H9 (cell line): ENCODE results near the gene ICE1. TPM values are rescaled to one million over a fixed set of nuclear protein-coding genes. Genes with fewer than 3 reads are reported as not detected.

Experiments used
- DNase-seq: peaks from one replicate; pipeline ENCODE4 v3.0.0-alpha.2; 2017
- H2AFZ ChIP-seq: one replicate; pipeline ENCODE4 v1.6.1; 2013; ENCODE audit warnings: mild to moderate bottlenecking, low read length, control low read depth, moderate library complexity
- H2AK5ac ChIP-seq: 2 replicates; pipeline ENCODE4 v1.6.1; 2013; ENCODE audit warnings: low read length, control low read depth, mixed read lengths; ENCODE audit not compliant: insufficient read length
- H2BK120ac ChIP-seq: one replicate; pipeline ENCODE4 v1.6.1; 2013; ENCODE audit warnings: low read depth, mild to moderate bottlenecking, low read length, control low read depth, inconsistent platforms; ENCODE audit not compliant: poor library complexity, severe bottlenecking
- H2BK12ac ChIP-seq: 2 replicates; pipeline ENCODE4 v1.6.1; 2013; ENCODE audit warnings: low read length, control low read depth, mixed read lengths, low read depth; ENCODE audit not compliant: insufficient read length
- H2BK15ac ChIP-seq: 2 replicates; pipeline ENCODE4 v1.6.1; 2013; ENCODE audit warnings: low read depth, low read length, control low read depth
- H2BK20ac ChIP-seq: one replicate; pipeline ENCODE4 v1.6.1; 2013; ENCODE audit warnings: low read depth, mild to moderate bottlenecking, low read length, control low read depth, inconsistent platforms; ENCODE audit not compliant: poor library complexity, severe bottlenecking
- H2BK5ac ChIP-seq: 2 replicates; pipeline ENCODE4 v1.6.1; 2013; ENCODE audit warnings: low read length, control low read depth, mixed read lengths; ENCODE audit not compliant: insufficient read length
- H3K14ac ChIP-seq: 2 replicates; pipeline ENCODE4 v1.6.1; 2013; ENCODE audit warnings: low read length, control low read depth; ENCODE audit not compliant: insufficient read depth
- H3K18ac ChIP-seq: 2 replicates; pipeline ENCODE4 v1.6.1; 2013; ENCODE audit warnings: low read depth, mild to moderate bottlenecking, mixed read lengths, low read length, control low read depth; ENCODE audit not compliant: insufficient read length
- H3K23ac ChIP-seq: 2 replicates; pipeline ENCODE4 v1.6.1; 2013; ENCODE audit warnings: low read length, control low read depth, mixed read lengths, low read depth; ENCODE audit not compliant: insufficient read length
- H3K23me2 ChIP-seq: 2 replicates; pipeline ENCODE4 v1.6.1; 2013; ENCODE audit warnings: low read depth, mild to moderate bottlenecking, mixed read lengths, low read length, control low read depth; ENCODE audit not compliant: insufficient read length, poor library complexity, severe bottlenecking
- H3K27ac ChIP-seq: 2 replicates; pipeline ENCODE4 v1.5.1; 2013; ENCODE audit warnings: low read length, control low read depth, mixed read lengths, low read depth; ENCODE audit not compliant: insufficient read length
- H3K27me3 ChIP-seq: 2 replicates; pipeline ENCODE4 v1.6.1; 2013; ENCODE audit warnings: low read length, control low read depth, inconsistent platforms; ENCODE audit not compliant: insufficient read depth
- H3K4ac ChIP-seq: 2 replicates; pipeline ENCODE4 v1.6.1; 2013; ENCODE audit warnings: low read depth, mild to moderate bottlenecking, control low read depth, inconsistent platforms, low read length, moderate library complexity
- H3K4me1 ChIP-seq: 2 replicates; pipeline ENCODE4 v1.6.1; 2013; ENCODE audit warnings: low read length, control low read depth, inconsistent platforms; ENCODE audit not compliant: insufficient read depth
- H3K4me2 ChIP-seq: 2 replicates; pipeline ENCODE4 v1.6.1; 2013; ENCODE audit warnings: low read length, control low read depth, mixed read lengths; ENCODE audit not compliant: insufficient read length, insufficient read depth
- H3K56ac ChIP-seq: 2 replicates; pipeline ENCODE4 v1.6.1; 2013; ENCODE audit warnings: low read depth, mild to moderate bottlenecking, mixed read lengths, low read length, control low read depth; ENCODE audit not compliant: insufficient read length
- H3K79me1 ChIP-seq: 2 replicates; pipeline ENCODE4 v1.6.1; 2013; ENCODE audit warnings: low read depth, mild to moderate bottlenecking, moderate library complexity, low read length, control low read depth, inconsistent platforms; ENCODE audit not compliant: insufficient read depth, poor library complexity, severe bottlenecking
- H3K79me2 ChIP-seq: 2 replicates; pipeline ENCODE4 v1.6.1; 2013; ENCODE audit warnings: low read length, control low read depth, inconsistent platforms; ENCODE audit not compliant: insufficient read depth
- H3K9ac ChIP-seq: 2 replicates; pipeline ENCODE4 v1.6.1; 2013; ENCODE audit warnings: low read length, control low read depth, mixed read lengths; ENCODE audit not compliant: insufficient read length; ENCODE audit errors: extremely low read depth
- H3K9me3 ChIP-seq: one replicate; pipeline ENCODE4 v1.6.1; 2013; ENCODE audit warnings: low read depth, low read length, inconsistent platforms; ENCODE audit not compliant: control insufficient read depth
- H3T11ph ChIP-seq: one replicate; pipeline ENCODE4 v1.6.1; 2013; ENCODE audit warnings: mild to moderate bottlenecking, low read length, control low read depth, inconsistent platforms
- H4K20me1 ChIP-seq: one replicate; pipeline ENCODE4 v1.6.1; 2013; ENCODE audit not compliant: control insufficient read depth, insufficient read length, insufficient read depth
- H4K5ac ChIP-seq: 2 replicates; pipeline ENCODE4 v1.6.1; 2013; ENCODE audit warnings: low read depth, mild to moderate bottlenecking, mixed read lengths, low read length, control low read depth; ENCODE audit not compliant: insufficient read length
- H4K8ac ChIP-seq: replicated peaks from 2 replicates; pipeline ENCODE4 v1.6.1; 2013; ENCODE audit warnings: low read length, control low read depth, mixed read lengths, low read depth; ENCODE audit not compliant: insufficient read length
- H4K91ac ChIP-seq: 2 replicates; pipeline ENCODE4 v1.6.1; 2013; ENCODE audit warnings: low read depth, mild to moderate bottlenecking, moderate library complexity, mixed read lengths, low read length, control low read depth; ENCODE audit not compliant: insufficient read length
- H3K27ac Mint-ChIP-seq, 3 experiments: 2 replicates in 2 of 3; 3 replicates in 1 of 3; pipeline ENCODE4 v1.8.0; 2020 to 2021; ENCODE audit warnings: mixed read lengths in 3 of 3, mild to moderate bottlenecking in 1 of 3, moderate library complexity in 1 of 3
- H3K27me3 Mint-ChIP-seq: 2 replicates; pipeline ENCODE4 v1.8.0; 2021; ENCODE audit warnings: low read depth, mild to moderate bottlenecking, moderate library complexity, mixed read lengths
- H3K36me3 Mint-ChIP-seq, 3 experiments: 2 replicates in 2 of 3; 3 replicates in 1 of 3; pipeline ENCODE4 v1.8.0; 2020 to 2021; ENCODE audit warnings: low read depth in 3 of 3, mixed read lengths in 3 of 3; ENCODE audit not compliant: insufficient read depth in 1 of 3
- H3K4me1 Mint-ChIP-seq, 2 experiments: 2 replicates each; pipeline ENCODE4 v1.8.0; 2020; ENCODE audit warnings: mixed read lengths in 2 of 2
- H3K4me3 Mint-ChIP-seq, 2 experiments: 2 replicates in 1 of 2; 3 replicates in 1 of 2; pipeline ENCODE4 v1.8.0; 2020 to 2021; ENCODE audit warnings: mild to moderate bottlenecking in 2 of 2, mixed read lengths in 2 of 2, moderate library complexity in 1 of 2
- H3K9me3 Mint-ChIP-seq, 2 experiments: 2 replicates in 1 of 2; 3 replicates in 1 of 2; pipeline ENCODE4 v1.8.0; 2020; ENCODE audit warnings: mild to moderate bottlenecking in 2 of 2, mixed read lengths in 2 of 2, moderate library complexity in 1 of 2
- CTCF ChIP-seq: fragments of 200-600 bp; sonication (generic); conservative IDR thresholded peaks from 3 replicates; pipeline ENCODE4 v1.8.0; 2021; ENCODE audit warnings: antibody characterized with exemption, mild to moderate bottlenecking
- WGBS: extraction: QIAGEN DNeasy Blood & Tissue Kit; methylation state at CpG from one replicate; pipeline ENCODE4 v1.1.7; 2013; ENCODE audit warnings: missing lambda C conversion rate, low lambda C conversion rate, mixed read lengths; ENCODE audit not compliant: insufficient read length; ENCODE audit errors: extremely low coverage; 5-methylcytosine and 5-hydroxymethylcytosine counted together
- total RNA-seq: library from RNA; stranded (reverse); gene quantifications from 2 replicates; pipeline ENCODE4 v1.2.1, GENCODE V29; 2021

Gene ICE1
- total RNA-seq, 1 experiment from 2014 or later: 45.1 TPM

- Histone ChIP-seq H3K4ac (no peak overlapping the region), H4K91ac (no peak overlapping the region), H2BK12ac (no peak overlapping the region), H3T11ph (no peak overlapping the region), H3K79me1 (no peaks in the 10 kb centered on the region), H4K20me1 (no peaks in the 10 kb centered on the region), H2BK20ac (no peak overlapping the region), H2BK5ac (no peak overlapping the region), H3K23ac (no peak overlapping the region), H3K9me3 (no peaks in the 10 kb centered on the region), H3K79me2 (no peaks in the 10 kb centered on the region), H3K9ac (no peak overlapping the region), H4K5ac (no peak overlapping the region), H3K14ac (no peak overlapping the region), H2BK15ac (no peak overlapping the region), H3K4me1 (no peaks in the 10 kb centered on the region), H3K56ac (no peak overlapping the region), H3K4me2 (no peak overlapping the region), H4K8ac (no peak overlapping the region), H3K27me3 (no peaks in the 10 kb centered on the region), H3K27ac (no peak overlapping the region), H2AK5ac (no peak overlapping the region), H3K18ac (no peak overlapping the region), H3K23me2 (no peaks in the 10 kb centered on the region), H2BK120ac (no peak overlapping the region), H2AFZ (no peak overlapping the region)
- no CpG with 5 or more reads among the region's 2 CpGs for WGBS
- Mint-ChIP-seq H3K9me3 (no peaks in the 10 kb centered on the region), H3K27ac (no peak overlapping the region), H3K36me3 (peaks cover 33 to 54% (median 39%) of the 10 kb centered on the region in 3 experiments; a peak in 6 of 7 replicates), H3K27me3 (no peaks in the 10 kb centered on the region), H3K4me3 (no peak overlapping the region), H3K4me1 (no peaks in the 10 kb centered on the region)
- TF ChIP-seq CTCF: no peak
- DNase-seq: no peak
Measured at GRCh38 chr5:5473226-5473625, 50.7 kb downstream of the ICE1 start.
